ENCODE data around the gene PIEZO1. TPM values are rescaled to one million over a fixed set of nuclear protein-coding genes. Genes with fewer than 3 reads are reported as not detected.
A peak's percentile ranks its signal among the peaks of the same experiment; 100 is the strongest.

The PIEZO1 gene
- total and polyA plus RNA-seq, 10 of the 15 experiments (the other 5 are each of a cell fraction or from before 2014, with no cell fraction given): 1.3 to 169 (median 33.4) TPM

DNA sequence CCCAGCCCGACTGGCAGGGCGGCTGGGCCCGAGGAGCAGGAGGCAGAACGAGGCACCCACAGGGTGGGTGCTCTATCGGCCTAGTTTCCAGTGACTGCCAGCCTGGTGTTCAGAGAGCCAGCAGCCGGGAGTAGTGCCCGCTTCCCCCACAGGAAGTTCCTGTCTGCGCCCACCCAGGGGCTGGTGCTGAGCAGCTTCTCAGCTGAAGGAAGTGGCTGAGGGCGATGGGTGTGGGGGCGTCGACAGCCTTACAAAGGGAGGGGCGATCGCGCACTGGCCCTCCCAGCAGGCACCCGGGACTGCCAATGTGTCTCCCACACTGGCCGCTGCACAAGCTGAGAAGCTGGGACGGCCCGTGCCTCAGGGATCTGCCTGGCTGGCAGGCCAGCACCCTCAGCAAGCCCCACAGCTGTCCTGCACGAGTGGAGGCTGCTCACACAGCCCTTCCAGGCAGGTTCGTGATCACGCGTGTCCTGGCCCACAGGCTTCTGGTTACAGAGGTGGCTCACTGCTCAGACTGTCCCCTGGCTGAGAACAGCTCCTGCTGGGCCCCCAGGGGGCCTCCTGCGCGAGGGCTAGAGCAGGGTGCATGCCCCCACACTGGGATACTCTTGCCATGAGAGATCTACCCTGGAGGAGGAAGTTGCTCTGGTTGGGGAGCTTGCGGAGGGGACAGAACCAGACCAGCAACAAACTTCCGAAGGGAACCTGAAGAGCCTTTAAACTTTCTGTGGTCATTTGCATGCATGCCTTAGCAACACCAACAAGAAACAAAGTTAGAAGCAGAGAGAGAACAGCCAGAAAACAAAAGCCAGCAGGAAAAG, 81.3 kb downstream of the PIEZO1 start (continued):
- TF ChIP-seq BACH1 (IDR thresholded peaks at IDR 0.05; ENCODE audit: borderline replicate concordance) (peak; percentile 86; the same call in 1 of the 2 replicates), SPI1 (IDR thresholded peaks at IDR 0.05; ENCODE audit: borderline replicate concordance, insufficient read depth, low read depth, low read length) (peak; percentile 24; the same call in 1 of the 2 replicates), MYC (IDR thresholded peaks at IDR 0.05; ENCODE audit: insufficient read depth, insufficient read length, insufficient replicate concordance, low read length, severe bottlenecking) (peak; percentile 25), MTA3 (IDR thresholded peaks at IDR 0.05; ENCODE audit: borderline replicate concordance, low read length) (no peak; the same call in 1 of the 2 replicates), GATAD2B (conservative IDR thresholded peaks at IDR 0.05; ENCODE audit: low read depth) (peak; percentile 55; the same call in 1 of the 2 replicates), HDGF (IDR thresholded peaks at IDR 0.05) (peak; percentile 50; the same call in 1 of the 2 replicates), BHLHE40 (IDR thresholded peaks at IDR 0.05; ENCODE audit: borderline replicate concordance in 1 of 2, low read depth in 2 of 2, low read length in 1 of 2) (peak in 1 of 2 experiments; percentile 69; a peak in 2 of 4 replicates)
- TF ChIP-seq, protein P1, sequence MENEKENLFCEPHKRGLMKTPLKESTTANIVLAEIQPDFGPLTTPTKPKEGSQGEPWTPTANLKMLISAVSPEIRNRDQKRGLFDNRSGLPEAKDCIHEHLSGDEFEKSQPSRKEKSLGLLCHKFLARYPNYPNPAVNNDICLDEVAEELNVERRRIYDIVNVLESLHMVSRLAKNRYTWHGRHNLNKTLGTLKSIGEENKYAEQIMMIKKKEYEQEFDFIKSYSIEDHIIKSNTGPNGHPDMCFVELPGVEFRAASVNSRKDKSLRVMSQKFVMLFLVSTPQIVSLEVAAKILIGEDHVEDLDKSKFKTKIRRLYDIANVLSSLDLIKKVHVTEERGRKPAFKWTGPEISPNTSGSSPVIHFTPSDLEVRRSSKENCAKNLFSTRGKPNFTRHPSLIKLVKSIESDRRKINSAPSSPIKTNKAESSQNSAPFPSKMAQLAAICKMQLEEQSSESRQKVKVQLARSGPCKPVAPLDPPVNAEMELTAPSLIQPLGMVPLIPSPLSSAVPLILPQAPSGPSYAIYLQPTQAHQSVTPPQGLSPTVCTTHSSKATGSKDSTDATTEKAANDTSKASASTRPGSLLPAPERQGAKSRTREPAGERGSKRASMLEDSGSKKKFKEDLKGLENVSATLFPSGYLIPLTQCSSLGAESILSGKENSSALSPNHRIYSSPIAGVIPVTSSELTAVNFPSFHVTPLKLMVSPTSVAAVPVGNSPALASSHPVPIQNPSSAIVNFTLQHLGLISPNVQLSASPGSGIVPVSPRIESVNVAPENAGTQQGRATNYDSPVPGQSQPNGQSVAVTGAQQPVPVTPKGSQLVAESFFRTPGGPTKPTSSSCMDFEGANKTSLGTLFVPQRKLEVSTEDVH (IDR thresholded peaks at IDR 0.05; ENCODE audit: low read depth, partially characterized antibody): no peak

Measured in GM12878 (cell line).